IMR-90 (cell line): Measurements from ENCODE around the gene ISM1. TPM values are rescaled to one million over a fixed set of nuclear protein-coding genes. Genes with fewer than 3 reads are reported as not detected.

Experiments
- ATAC-seq: fragments of 200-7000 bp; cut with Tn5 transposase; 2 replicates; pipeline ENCODE4 v1.9.1; 2020; ENCODE audit warnings: low read depth, mild to moderate bottlenecking, moderate library complexity
- BruUV-seq: library from RNA; stranded (reverse); fragments of 400-500 nt; replicated peaks from 2 replicates; lab custom pipeline; 2021; lab: Mats Ljungman, UMichigan
- CTCF ChIA-PET: fragments of 300-600 bp; formaldehyde crosslinking; extraction: SDS; loops from one replicate; lab custom pipeline; 2021; ENCODE audit warnings: antibody characterized with exemption; lab: Yijun Ruan, JAX
- POLR2A ChIA-PET: fragments of 300-600 bp; sonication (Branson Sonifier 250); formaldehyde crosslinking; loops from one replicate; lab custom pipeline; 2022; ENCODE audit warnings: antibody characterized with exemption; ENCODE audit not compliant: unreplicated experiment; lab: Charles Lee
- DNase-seq: peaks from one replicate; pipeline ENCODE4 v3.0.0; 2013
- H2AFZ ChIP-seq: replicated peaks from 2 replicates; pipeline ENCODE3; 2013; ENCODE audit warnings: low read length, mild to moderate bottlenecking; ENCODE audit not compliant: poor library complexity
- H2AK5ac ChIP-seq: 2 replicates; pipeline ENCODE4 v1.6.1; 2013; ENCODE audit warnings: low read depth, low read length, inconsistent platforms
- H2AK9ac ChIP-seq: replicated peaks from 2 replicates; pipeline ENCODE3; 2013; ENCODE audit warnings: mild to moderate bottlenecking, low read depth, low read length, moderate library complexity; ENCODE audit not compliant: poor library complexity
- H2BK120ac ChIP-seq: 2 replicates; pipeline ENCODE4 v1.6.1; 2013; ENCODE audit warnings: low read depth, low read length, inconsistent platforms
- H2BK15ac ChIP-seq: 3 replicates; pipeline ENCODE4 v1.6.1; 2013; ENCODE audit warnings: low read depth, low read length, inconsistent platforms
- H2BK20ac ChIP-seq: 2 replicates; pipeline ENCODE4 v1.6.1; 2013; ENCODE audit warnings: low read depth, mild to moderate bottlenecking, inconsistent platforms, low read length, moderate library complexity
- H2BK5ac ChIP-seq: 2 replicates; pipeline ENCODE4 v1.6.1; 2013; ENCODE audit warnings: mild to moderate bottlenecking, low read depth, low read length, inconsistent platforms; ENCODE audit not compliant: poor library complexity, severe bottlenecking
- H3K14ac ChIP-seq: replicated peaks from 2 replicates; pipeline ENCODE4 v1.6.1; 2013; ENCODE audit warnings: low read depth, low read length, inconsistent platforms
- H3K18ac ChIP-seq: 2 replicates; pipeline ENCODE4 v1.6.1; 2013; ENCODE audit warnings: low read depth, low read length, control low read depth
- H3K23ac ChIP-seq: 2 replicates; pipeline ENCODE4 v1.6.1; 2013; ENCODE audit warnings: low read depth, low read length, inconsistent platforms
- H3K27ac ChIP-seq: 2 replicates; pipeline ENCODE4 v1.5.1; 2013; ENCODE audit warnings: mild to moderate bottlenecking, control low read depth, low read length; ENCODE audit not compliant: insufficient read depth
- H3K27me3 ChIP-seq: 2 replicates; pipeline ENCODE4 v1.6.1; 2013; ENCODE audit warnings: low read length; ENCODE audit not compliant: control insufficient read depth, insufficient read depth
- H3K36me3 ChIP-seq: 2 replicates; pipeline ENCODE4 v1.6.1; 2013; ENCODE audit warnings: low read length, mixed read lengths; ENCODE audit not compliant: control insufficient read depth, insufficient read depth
- H3K4ac ChIP-seq: 2 replicates; pipeline ENCODE4 v1.6.1; 2013; ENCODE audit warnings: low read depth, low read length, inconsistent platforms
- H3K4me1 ChIP-seq: 2 replicates; pipeline ENCODE4 v1.6.1; 2013; ENCODE audit warnings: low read length, mixed read lengths; ENCODE audit not compliant: control insufficient read depth, insufficient read depth
- H3K4me2 ChIP-seq: 2 replicates; pipeline ENCODE4 v1.6.1; 2013; ENCODE audit warnings: low read depth, mild to moderate bottlenecking, control low read depth, low read length, moderate library complexity
- H3K4me3 ChIP-seq: 2 replicates; pipeline ENCODE4 v1.5.1; 2013; ENCODE audit warnings: low read depth, mild to moderate bottlenecking, control low read depth, low read length, moderate library complexity; ENCODE audit not compliant: insufficient read depth
- H3K56ac ChIP-seq: 2 replicates; pipeline ENCODE4 v1.6.1; 2013; ENCODE audit warnings: low read length, inconsistent platforms; ENCODE audit not compliant: insufficient read depth; ENCODE audit errors: extremely low read depth
- H3K79me1 ChIP-seq, 2 experiments: 2 replicates each; pipeline ENCODE4 v1.6.1; 2013; ENCODE audit warnings: low read length in 2 of 2, inconsistent platforms in 1 of 2, low read depth in 1 of 2
- H3K9ac ChIP-seq: 2 replicates; pipeline ENCODE4 v1.6.1; 2013; ENCODE audit warnings: low read depth, low read length, control low read depth
- H3K9me1 ChIP-seq: 2 replicates; pipeline ENCODE4 v1.6.1; 2013; ENCODE audit warnings: low read length, inconsistent platforms; ENCODE audit not compliant: insufficient read depth
- H3K9me3 ChIP-seq: 2 replicates; pipeline ENCODE4 v1.6.1; 2013; ENCODE audit warnings: low read length; ENCODE audit not compliant: control insufficient read depth, insufficient read depth
- H4K20me1 ChIP-seq: 2 replicates; pipeline ENCODE4 v1.6.1; 2013; ENCODE audit warnings: low read length, inconsistent platforms; ENCODE audit not compliant: insufficient read depth
- H4K5ac ChIP-seq: 2 replicates; pipeline ENCODE4 v1.6.1; 2013; ENCODE audit warnings: mild to moderate bottlenecking, low read depth, low read length, control low read depth
- H4K8ac ChIP-seq, 2 experiments: 2 replicates each; pipeline ENCODE4 v1.6.1; 2013; ENCODE audit warnings: low read depth in 2 of 2, low read length in 2 of 2, control low read depth in 1 of 2, inconsistent platforms in 1 of 2
- H4K91ac ChIP-seq: 2 replicates; pipeline ENCODE4 v1.6.1; 2013; ENCODE audit warnings: low read depth, low read length, inconsistent platforms; ENCODE audit not compliant: insufficient read depth
- MAFK ChIP-seq: IDR thresholded peaks from 2 replicates; pipeline ENCODE4 v1.6.1; 2012; ENCODE audit warnings: low read depth, low read length, improper control_type of control experiment
- MAZ ChIP-seq: IDR thresholded peaks from 2 replicates; pipeline ENCODE4 v1.6.1; 2012; ENCODE audit warnings: low read depth, mild to moderate bottlenecking, low read length, improper control_type of control experiment, moderate library complexity, borderline replicate concordance
- NFE2L2 ChIP-seq: fragments of 150-350 bp; IDR thresholded peaks from 2 replicates; pipeline ENCODE4 v1.6.1; 2016; ENCODE audit warnings: low read depth, mild to moderate bottlenecking, low read length
- RAD21 ChIP-seq: IDR thresholded peaks from 2 replicates; pipeline ENCODE4 v1.6.1; 2012; ENCODE audit warnings: low read length, improper control_type of control experiment
- RFX5 ChIP-seq: IDR thresholded peaks from 2 replicates; pipeline ENCODE4 v1.8.0; 2012; ENCODE audit warnings: low read depth, mild to moderate bottlenecking, low read length, moderate library complexity
- WGBS, 2 experiments: methylation state at CpG; one replicate each; pipeline versions ENCODE4 v1.1.5 to v1.1.7; 2013; ENCODE audit warnings: missing lambda C conversion rate in 2 of 2; ENCODE audit not compliant: insufficient read length in 1 of 2; ENCODE audit errors: extremely low coverage in 2 of 2; 5-methylcytosine and 5-hydroxymethylcytosine counted together
- dilution Hi-C: fragments of 300-500 bp; cut with HindIII; formaldehyde crosslinking; loops from one replicate; pipeline ENCODE4 v1.14.3; 2018; ENCODE audit warnings: low sequenced_read_pairs; ENCODE audit not compliant: unreplicated experiment
- in situ Hi-C: fragments of 300-500 bp; cut with MboI; formaldehyde crosslinking; loops from 3 replicates; pipeline ENCODE4 v1.14.3; 2019; ENCODE audit warnings: low sequenced_read_pairs, inconsistent platforms, mixed read lengths
- intact Hi-C: fragments of 100-400 bp; cut with micrococcal nuclease; formaldehyde crosslinking; loops from 2 replicates; pipeline ENCODE4 v1.10.0; 2022
- polyA plus RNA-seq, 3 experiments: library from polyadenylated mRNA; depleted of rRNA; stranded (reverse); fragments of >200 nt; gene quantifications; 2 replicates each; pipeline ENCODE4 v1.2.3, GENCODE V29; 2012; ENCODE audit warnings: low replicate concordance in 1 of 3
- total RNA-seq: library from RNA; depleted of rRNA; stranded (reverse); fragments of >200 nt; gene quantifications from 2 replicates; pipeline ENCODE4 v1.2.3, GENCODE V29; 2012

Gene ISM1
- total and polyA plus RNA-seq, 2 of the 4 experiments (the other 2 are of a cell fraction): not detected

GRCh38 chr20:13238001-13238653 is 17.1 kb downstream of the ISM1 start:
- Histone ChIP-seq H3K27ac (no peak overlapping the region), H3K4me3 (no peak overlapping the region), H3K9me1 (no peaks in the 10 kb centered on the region), H2BK15ac (no peak overlapping the region), H3K36me3 (no peaks in the 10 kb centered on the region), H3K9me3 (no peaks in the 10 kb centered on the region), H3K27me3 (no peaks in the 10 kb centered on the region), H2BK5ac (no peak overlapping the region), H2BK20ac (no peak overlapping the region), H4K20me1 (no peaks in the 10 kb centered on the region), H3K23ac (no peak overlapping the region), H4K91ac (no peak overlapping the region), H3K4ac (no peak overlapping the region), H3K4me2 (no peak overlapping the region), H3K14ac (no peak overlapping the region), H4K5ac (no peak overlapping the region), H3K18ac (no peak overlapping the region), H3K56ac (no peak overlapping the region), H2AK5ac (no peak overlapping the region), H3K4me1 (no peaks in the 10 kb centered on the region), H2BK120ac (no peak overlapping the region), H4K8ac (no peak overlapping the region), H3K79me1 (no peaks in the 10 kb centered on the region), H2AFZ (no peak overlapping the region), H2AK9ac (no peak overlapping the region), H3K9ac (no peak overlapping the region)
- in situ Hi-C loops (no loop called here), dilution Hi-C loops (no loop called here), intact Hi-C loops (no loop called here)
- POLR2A ChIA-PET: no interaction called here
- no peak for TF ChIP-seq RFX5
- TF ChIP-seq MAFK: no peak
- no peak for TF ChIP-seq NFE2L2
- no peak for TF ChIP-seq RAD21
- no peak for TF ChIP-seq MAZ
- CTCF ChIA-PET: no interaction called here
- BruUV-seq: no TSS peak
- ATAC-seq (no peak), DNase-seq (no peak)
- whole genome bisulfite sequencing, 2 experiments: no CpG with 5 or more reads among the region's 2 CpGs
